ENCODE measurements around the gene RNF169.

Gene RNF169

DNA sequence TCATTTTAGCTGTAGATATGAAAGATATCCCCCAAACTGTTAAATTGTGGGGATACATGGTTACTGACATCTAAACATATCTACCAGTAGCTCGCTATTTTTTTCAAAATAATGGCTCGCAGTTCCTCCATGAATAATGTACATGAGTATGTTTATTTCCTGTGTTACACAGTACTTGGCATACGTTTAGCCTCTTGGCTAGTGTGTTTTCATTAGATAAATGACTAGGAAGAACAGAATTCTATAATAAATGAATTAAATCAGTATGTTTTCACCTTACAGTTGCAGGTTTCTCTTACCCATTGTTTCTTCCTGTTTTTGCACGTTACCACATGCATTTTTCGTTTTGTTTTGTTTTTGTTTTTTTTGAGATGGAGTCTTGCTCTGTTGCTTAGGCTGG is 21.8 kb downstream of the RNF169 start:
- DNase-seq = no peak

DNA sequence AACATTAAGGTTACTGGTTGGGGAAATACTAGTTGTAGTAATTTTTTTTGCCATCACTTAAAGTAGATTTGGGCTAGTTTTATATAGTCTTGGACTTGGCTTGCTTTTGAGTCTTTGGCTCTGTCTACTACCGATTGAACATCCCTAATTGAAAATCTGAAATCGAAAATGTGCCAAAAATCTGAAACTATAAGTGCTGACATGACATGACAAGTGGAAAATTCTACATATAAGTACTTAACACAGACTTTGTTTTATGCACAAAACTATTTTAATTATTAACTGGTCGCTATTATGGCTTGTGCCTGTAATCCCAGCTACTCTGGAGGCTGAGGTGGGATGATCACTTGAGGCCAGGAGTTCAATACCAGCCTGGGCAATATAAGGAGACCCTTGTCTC is 22.5 kb downstream of the RNF169 start:
- no peak for DNase-seq

DNA sequence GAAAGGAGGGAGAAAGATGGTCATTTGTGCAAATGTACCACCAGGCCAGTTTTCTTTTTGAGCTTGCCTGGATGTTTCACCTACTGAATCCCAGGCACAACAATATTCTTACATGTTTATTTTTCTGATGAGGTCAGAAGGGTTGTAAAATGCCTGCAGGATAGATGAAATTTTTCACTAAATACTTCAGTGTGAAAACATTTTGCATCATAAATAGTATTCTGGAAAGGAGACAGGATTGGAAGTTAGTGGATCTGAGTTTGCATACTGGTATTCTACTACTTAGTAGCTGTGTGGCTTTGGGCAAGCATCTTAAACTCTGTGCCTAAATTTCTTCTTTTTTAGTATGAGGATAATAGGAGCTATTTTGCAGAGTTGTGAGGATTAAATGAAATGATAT is 24.8 kb downstream of the RNF169 start:
- no peak for DNase-seq

DNA sequence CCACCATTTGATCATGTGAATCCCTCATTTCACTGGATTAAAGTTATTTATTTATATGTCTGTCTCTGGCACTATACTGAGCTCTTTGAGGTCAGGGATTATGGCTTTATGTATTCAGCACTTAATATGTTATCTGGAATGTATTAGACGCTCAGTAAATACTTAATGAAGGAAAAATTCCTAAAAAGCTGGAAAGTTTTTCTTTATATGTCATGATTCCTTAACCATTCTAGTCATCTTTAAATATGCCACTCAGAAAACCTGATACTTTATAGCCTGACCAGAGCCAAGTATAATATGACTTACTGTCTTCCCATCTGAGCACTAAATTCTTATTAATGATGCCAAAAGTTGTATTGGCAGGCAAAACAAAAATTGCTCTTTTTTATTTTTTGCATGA is 27.1 kb downstream of the RNF169 start:
- no peak for DNase-seq

- no peak for DNase-seq
Measured at GRCh38 chr11:74776546-74776945, 27.9 kb downstream of the RNF169 start.

GRCh38 chr11:74777038-74777437 is 28.4 kb downstream of the RNF169 start:
- DNase-seq = no peak

DNA sequence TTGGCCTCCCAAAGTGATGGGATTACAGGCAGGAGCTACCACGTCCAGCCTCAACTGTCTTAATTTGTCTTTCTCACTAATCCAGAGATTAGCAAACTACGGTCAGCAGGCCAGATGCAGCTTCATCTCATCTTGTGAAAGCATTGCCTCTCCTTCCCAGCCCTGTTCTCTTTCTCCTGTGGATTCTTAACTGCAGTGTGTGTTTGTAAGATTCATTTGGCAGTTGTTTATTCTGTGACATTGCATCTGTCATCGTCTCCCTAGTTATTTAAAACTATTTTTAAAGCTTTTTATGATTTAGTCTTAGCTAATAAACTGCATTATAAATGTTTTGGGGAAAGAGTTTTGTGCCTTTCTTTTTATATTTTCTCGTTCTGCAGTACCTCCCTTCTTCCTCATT is 29.2 kb downstream of the RNF169 start:
- DNase-seq = no peak

GRCh38 chr11:74778581-74778980 is 29.9 kb downstream of the RNF169 start:
- DNase-seq = no peak

GRCh38 chr11:74780248-74781005 is 31.8 kb downstream of the RNF169 start:
- no peak for DNase-seq

GRCh38 chr11:74783241-74783871 is 34.7 kb downstream of the RNF169 start:
- DNase-seq = no peak

- DNase-seq = no peak
Measured at GRCh38 chr11:74784234-74784633, 35.6 kb downstream of the RNF169 start.

DNA sequence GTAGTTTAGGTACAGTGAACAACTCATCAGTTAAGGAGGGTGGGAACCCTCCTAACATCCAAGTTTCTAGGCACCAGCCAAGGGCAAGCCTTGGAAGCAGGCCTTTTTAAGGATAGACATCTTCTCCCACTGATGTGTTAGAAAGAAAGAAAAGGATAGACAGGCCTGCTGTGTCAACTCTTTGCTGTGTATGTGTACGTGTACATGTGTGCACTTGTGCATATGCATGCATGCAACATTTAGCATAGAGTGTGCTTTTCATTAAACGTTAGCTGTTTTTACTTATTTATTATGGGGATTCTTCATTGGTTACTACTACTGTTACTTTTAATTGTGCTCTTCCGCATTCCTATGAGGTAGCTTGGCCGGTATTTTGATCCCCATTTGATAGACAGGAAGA is 36.1 kb downstream of the RNF169 start:
- DNase-seq = no peak

- DNase-seq = no peak
Measured at GRCh38 chr11:74786574-74786973, 37.9 kb downstream of the RNF169 start.

DNA sequence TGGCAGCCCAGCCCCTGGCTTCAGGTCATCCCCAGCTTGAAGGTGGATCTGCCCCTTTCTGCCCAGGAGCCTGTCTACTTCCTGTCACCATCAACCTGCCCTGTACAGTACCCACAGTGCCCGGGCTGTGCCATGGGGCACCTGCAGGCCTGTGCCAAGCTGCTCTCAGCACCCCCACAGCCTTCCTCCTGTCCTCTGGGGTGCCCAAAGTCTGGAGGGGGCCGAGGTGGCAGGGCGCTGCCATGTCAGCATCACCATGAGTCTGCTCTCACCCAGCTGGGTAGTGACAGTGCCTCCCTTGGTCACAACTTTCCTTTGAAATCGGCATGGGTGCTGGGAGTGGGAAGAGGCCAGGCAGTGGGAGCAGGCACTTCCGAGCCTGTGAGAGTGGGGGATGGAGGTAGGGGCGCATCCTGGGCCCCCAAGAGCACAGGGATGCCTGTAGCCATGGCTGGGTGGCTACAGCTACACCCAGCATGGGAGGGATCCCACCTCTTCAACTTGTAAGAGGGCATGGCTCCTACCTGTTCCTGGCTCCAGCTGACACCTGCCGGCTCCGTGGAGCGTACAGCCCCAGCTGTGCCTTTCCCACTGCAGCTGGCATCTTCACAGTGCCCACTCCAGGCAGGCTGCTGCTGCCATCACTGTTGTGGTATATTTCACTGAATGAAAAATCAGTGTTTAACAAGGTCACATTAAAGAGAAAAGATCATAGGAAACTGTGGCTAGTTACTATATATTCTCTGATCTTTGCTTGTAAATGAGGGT is 42.9 kb downstream of the RNF169 start:
- no peak for DNase-seq

DNA sequence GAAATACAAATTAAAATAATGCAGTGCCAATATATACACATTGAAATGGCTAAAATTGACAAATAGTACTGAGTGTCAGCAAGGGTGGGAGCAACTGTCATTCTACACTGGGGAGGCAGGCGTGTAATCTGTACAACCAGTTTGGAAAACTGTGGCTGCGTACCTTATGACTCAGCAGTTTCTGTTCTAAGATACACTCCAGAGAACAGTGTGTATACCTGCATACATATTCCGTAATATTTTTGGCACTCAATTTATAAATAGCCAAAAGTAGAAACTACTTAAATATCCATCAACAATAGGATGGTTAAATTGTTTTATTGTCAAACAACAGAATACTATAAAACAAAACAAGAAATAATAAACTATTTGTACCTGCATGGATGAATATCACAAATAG is 57.6 kb downstream of the RNF169 start:
- DNase-seq = no peak

DNA sequence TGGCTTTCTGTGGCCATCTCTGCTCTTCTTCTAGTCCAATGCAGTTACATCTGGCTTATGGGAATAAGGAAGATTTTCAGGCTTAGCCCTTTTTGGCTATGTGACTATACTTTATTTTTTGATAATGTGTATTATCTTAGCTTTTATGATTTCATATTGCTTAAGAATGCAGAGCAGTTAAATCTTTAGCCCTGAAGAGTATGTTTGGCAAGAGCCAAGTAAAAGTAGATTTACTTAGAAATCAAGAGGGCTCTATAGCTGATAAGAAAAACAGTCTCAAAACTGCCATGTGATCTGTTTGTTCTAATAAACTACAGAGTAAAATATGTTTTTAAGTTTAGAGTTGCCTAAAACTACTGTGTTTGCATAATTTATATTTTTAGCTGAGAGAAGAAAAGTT is 61.2 kb downstream of the RNF169 start:
- DNase-seq = no peak

GRCh38 chr11:74815966-74816365 is 67.3 kb downstream of the RNF169 start:
- DNase-seq = no peak

DNA sequence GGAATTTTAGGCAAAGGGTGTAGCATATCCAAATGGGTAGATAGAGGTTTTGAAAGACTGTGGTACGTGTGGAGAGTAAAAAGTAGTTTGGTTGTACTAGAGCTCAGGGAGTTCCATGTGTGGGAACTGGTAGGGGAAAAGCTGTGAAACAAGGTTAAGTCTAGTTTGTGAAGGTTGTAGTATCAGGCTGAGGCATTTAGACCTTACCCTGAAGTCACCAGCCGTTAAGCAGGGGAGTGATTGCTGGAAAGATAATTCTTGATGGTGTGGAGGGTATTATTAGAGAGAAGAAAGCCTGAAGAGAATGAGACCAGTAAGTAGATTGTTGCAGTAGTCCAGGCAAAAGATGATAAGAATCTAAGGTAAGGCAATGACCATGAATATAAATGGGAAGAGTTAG is 68.0 kb downstream of the RNF169 start:
- DNase-seq = no peak

DNA sequence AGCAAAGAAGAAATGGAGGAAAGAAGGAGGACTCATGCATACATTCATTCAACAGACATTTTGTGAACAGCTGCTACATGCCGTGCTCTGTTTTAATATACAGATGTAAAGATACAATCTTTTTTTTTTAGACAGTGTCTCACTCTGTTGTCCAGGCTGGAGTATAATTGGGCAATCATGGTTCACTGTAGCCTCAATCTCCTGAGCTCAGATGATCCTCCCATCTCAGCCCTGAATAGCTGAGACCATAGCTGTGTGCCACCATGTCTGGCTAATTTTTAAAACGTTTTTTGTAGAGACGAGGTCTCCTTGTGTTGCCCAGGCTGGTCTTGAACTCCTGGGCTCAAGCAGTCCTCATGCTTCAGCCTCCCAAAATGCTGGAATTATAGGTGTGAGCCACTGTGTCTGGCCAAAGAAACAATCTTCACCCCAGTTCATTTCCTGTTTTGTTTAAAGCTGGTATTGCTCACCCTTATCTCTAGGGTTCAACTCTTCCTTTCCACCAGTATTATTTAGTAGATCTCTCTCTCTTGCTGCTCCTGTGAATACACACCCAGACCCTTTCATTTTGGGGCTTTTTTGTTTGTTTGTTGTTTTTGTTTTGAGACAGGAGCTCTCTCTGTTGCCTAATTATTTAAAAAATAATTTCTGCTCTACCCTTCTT is 69.8 kb downstream of the RNF169 start:
- no peak for DNase-seq

DNA sequence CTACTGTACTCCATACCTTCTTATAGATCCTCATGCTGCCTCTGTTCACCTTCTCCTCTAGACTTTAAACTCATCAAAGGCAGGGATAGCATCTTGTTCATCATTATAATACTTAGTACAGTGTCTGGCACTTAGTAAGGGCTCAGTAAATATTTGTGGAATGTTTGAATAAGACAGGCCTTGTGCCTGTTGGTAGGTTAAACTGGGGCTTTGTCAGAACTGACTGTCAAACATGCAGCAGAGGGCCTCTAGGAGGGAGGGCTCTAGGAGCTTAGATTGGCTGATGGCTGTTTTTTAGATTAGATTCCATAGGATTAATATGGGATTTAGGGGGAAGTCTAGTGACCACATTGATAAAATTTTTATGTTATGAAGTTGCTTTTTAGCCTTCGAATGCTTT is 70.8 kb downstream of the RNF169 start:
- DNase-seq = no peak

DNA sequence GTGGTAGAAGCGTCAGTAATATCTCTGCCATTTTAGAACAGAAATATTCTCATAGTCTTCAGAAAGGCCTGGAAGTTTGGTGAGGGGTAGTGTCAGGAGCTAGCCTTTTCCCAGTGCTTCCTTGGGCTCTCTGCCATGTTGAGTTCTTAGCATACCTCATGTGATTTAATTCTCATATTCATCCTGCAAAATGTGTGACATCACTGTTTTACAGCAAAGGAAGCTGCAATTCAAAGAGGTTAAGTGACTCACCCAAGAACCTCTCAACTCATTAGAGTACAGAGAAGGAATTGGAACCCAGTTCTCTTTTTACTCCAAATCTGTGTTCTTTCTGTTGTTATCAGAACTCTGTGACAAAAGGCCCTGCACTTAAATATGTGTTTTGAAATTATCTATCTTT is 72.1 kb downstream of the RNF169 start:
- DNase-seq = no peak

GRCh38 chr11:74822170-74822569 is 73.5 kb downstream of the RNF169 start:
- no peak for DNase-seq

DNA sequence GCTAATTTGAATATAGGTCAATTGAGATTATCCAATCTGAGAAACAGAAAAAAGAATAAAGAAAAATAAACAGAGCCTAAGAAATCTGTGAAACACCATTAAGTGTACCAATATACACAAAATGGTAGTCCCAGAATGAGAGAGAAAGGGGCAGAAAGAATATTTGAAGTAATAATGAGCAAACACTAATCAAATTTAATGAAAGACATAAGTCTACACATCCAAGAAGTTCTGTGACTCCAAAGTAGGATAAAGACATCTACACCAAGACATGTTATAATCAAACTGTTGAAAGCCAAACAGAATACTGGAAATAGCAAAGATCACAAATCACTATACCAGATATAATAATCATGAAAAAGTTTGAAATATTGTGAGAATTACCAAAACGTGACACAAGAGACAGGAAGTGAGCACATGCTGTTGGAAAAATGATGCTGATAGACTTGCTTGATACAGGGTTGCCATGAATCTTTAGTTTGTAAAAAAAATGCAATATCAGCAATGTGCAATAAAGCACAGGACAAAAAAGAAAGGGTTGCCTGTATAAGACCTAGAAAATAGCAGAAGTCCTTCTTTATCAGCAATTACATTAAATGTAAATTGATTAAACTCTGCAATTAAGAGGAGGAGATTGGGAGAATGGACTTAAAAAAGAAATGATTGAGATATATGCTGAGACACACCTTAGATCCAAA is 75.8 kb downstream of the RNF169 start:
- DNase-seq = no peak

Measured in NCI-H2081 treated with DMSO at 0.1 percent for 48 hours (cell line).